ENCODE measurements around the gene HLA-DPA1. TPM values are rescaled to one million over a fixed set of nuclear protein-coding genes. Genes with fewer than 3 reads are reported as not detected.

HLA-DPA1 gene
- total RNA-seq, 1 donor from 2014 or later, result 2.8 TPM

GRCh38 chr6:33080127-33081089 lies 7.0 kb upstream of the HLA-DPA1 start:
- H3K27me3 Mint-ChIP-seq (ENCODE audit: insufficient read depth, low read depth), result peaks cover 13% of the 10 kb centered on the region
- no peaks in the 10 kb centered on the region for H3K36me3 ChIP-seq
- peaks cover 10% of the 10 kb centered on the region for H3F3A ChIP-seq (ENCODE audit: low read depth)
- no peaks in the 10 kb centered on the region for H4K20me1 ChIP-seq (ENCODE audit: low read depth)
- no peaks in the 10 kb centered on the region for H3K4me1 ChIP-seq
- H3K4me3 ChIP-seq, result peak overlapping the region; percentile 51
- H3K27ac ChIP-seq, result no peak overlapping the region
- peak overlapping the region; percentile 95 for H3K4me3 Mint-ChIP-seq
- no peaks in the 10 kb centered on the region for H3K36me3 Mint-ChIP-seq
- H3K27ac Mint-ChIP-seq, result peak overlapping the region; percentile 96
- peak overlapping the region; percentile 76 for H3K4me2 ChIP-seq
- no peaks in the 10 kb centered on the region for H3K79me2 ChIP-seq (ENCODE audit: low read depth)
- TF ChIP-seq CTCF (IDR thresholded peaks at IDR 0.05), result no peak
- TF ChIP-seq EZH2phosphoT487 (IDR thresholded peaks at IDR 0.05), result no peak
- TF ChIP-seq EZH2 (IDR thresholded peaks at IDR 0.05), result peak; percentile 51
- no peaks in the 10 kb centered on the region for H3K9me3 ChIP-seq (ENCODE audit: low read depth)
- H3K27me3 ChIP-seq, result peaks cover 12% of the 10 kb centered on the region
- no peak overlapping the region for H3K9ac ChIP-seq
- H3K4me1 Mint-ChIP-seq, result peaks cover 35% of the 10 kb centered on the region
- no peaks in the 10 kb centered on the region for H3K9me3 Mint-ChIP-seq
- DNase-seq (ENCODE audit: low spot score), result peak; percentile 83
- peak overlapping the region; percentile 86 for H2AFZ ChIP-seq (replicated peaks)

- H3F3A ChIP-seq (ENCODE audit: low read depth), result peaks cover 10% of the 10 kb centered on the region
- no peaks in the 10 kb centered on the region for H3K79me2 ChIP-seq (ENCODE audit: low read depth)
- TF ChIP-seq CTCF (IDR thresholded peaks at IDR 0.05), result no peak
- TF ChIP-seq EZH2 (IDR thresholded peaks at IDR 0.05), result no peak
- TF ChIP-seq EZH2phosphoT487 (IDR thresholded peaks at IDR 0.05), result no peak
- Mint-ChIP-seq H3K27ac (no peak overlapping the region), H3K9me3 (no peaks in the 10 kb centered on the region), H3K36me3 (no peaks in the 10 kb centered on the region), H3K4me1 (peaks cover 35% of the 10 kb centered on the region), H3K4me3 (peak overlapping the region; percentile 95), H3K27me3 (ENCODE audit: insufficient read depth, low read depth) (peaks cover 13% of the 10 kb centered on the region)
- H3K9ac ChIP-seq, result no peak overlapping the region
- H3K27ac ChIP-seq, result no peak overlapping the region
- no peak for DNase-seq (ENCODE audit: low spot score)
- peak overlapping the region; percentile 76 for H3K4me2 ChIP-seq
- H3K36me3 ChIP-seq, result no peaks in the 10 kb centered on the region
- no peaks in the 10 kb centered on the region for H4K20me1 ChIP-seq (ENCODE audit: low read depth)
- no peak overlapping the region for H2AFZ ChIP-seq (replicated peaks)
- H3K9me3 ChIP-seq (ENCODE audit: low read depth), result no peaks in the 10 kb centered on the region
- H3K4me3 ChIP-seq, result no peak overlapping the region
- H3K27me3 ChIP-seq, result peaks cover 12% of the 10 kb centered on the region
- no peaks in the 10 kb centered on the region for H3K4me1 ChIP-seq
Observed at GRCh38 chr6:33079580-33079979, 6.1 kb upstream of the HLA-DPA1 start.

GRCh38 chr6:33078919-33079521 lies 5.6 kb upstream of the HLA-DPA1 start:
- H3K4me3 ChIP-seq, result no peak overlapping the region
- Mint-ChIP-seq H3K4me1 (peaks cover 35% of the 10 kb centered on the region), H3K4me3 (peak overlapping the region; percentile 64), H3K27me3 (ENCODE audit: insufficient read depth, low read depth) (peaks cover 13% of the 10 kb centered on the region), H3K9me3 (no peaks in the 10 kb centered on the region), H3K36me3 (no peaks in the 10 kb centered on the region), H3K27ac (no peak overlapping the region)
- TF ChIP-seq EZH2phosphoT487 (IDR thresholded peaks at IDR 0.05) (no peak), CTCF (IDR thresholded peaks at IDR 0.05) (no peak), EZH2 (IDR thresholded peaks at IDR 0.05) (no peak)
- peaks cover 10% of the 10 kb centered on the region for H3F3A ChIP-seq (ENCODE audit: low read depth)
- no peak for DNase-seq (ENCODE audit: low spot score)
- no peaks in the 10 kb centered on the region for H3K79me2 ChIP-seq (ENCODE audit: low read depth)
- no peaks in the 10 kb centered on the region for H3K9me3 ChIP-seq (ENCODE audit: low read depth)
- H3K27ac ChIP-seq, result no peak overlapping the region
- no peak overlapping the region for H3K4me2 ChIP-seq
- H3K9ac ChIP-seq, result no peak overlapping the region
- no peak overlapping the region for H2AFZ ChIP-seq (replicated peaks)
- no peaks in the 10 kb centered on the region for H4K20me1 ChIP-seq (ENCODE audit: low read depth)
- H3K4me1 ChIP-seq, result no peaks in the 10 kb centered on the region
- H3K36me3 ChIP-seq, result no peaks in the 10 kb centered on the region
- peaks cover 12% of the 10 kb centered on the region for H3K27me3 ChIP-seq

Data from neural progenitor cell (in vitro differentiated cells).